Ecto neural progenitor cell (in vitro differentiated cells): ENCODE measurements around the gene RFX3.

ENCODE experiments used
- DNase-seq: peaks from one replicate; pipeline ENCODE4 v3.0.0-alpha.2; 2018; ENCODE audit warnings: low spot score

The RFX3 gene

DNA sequence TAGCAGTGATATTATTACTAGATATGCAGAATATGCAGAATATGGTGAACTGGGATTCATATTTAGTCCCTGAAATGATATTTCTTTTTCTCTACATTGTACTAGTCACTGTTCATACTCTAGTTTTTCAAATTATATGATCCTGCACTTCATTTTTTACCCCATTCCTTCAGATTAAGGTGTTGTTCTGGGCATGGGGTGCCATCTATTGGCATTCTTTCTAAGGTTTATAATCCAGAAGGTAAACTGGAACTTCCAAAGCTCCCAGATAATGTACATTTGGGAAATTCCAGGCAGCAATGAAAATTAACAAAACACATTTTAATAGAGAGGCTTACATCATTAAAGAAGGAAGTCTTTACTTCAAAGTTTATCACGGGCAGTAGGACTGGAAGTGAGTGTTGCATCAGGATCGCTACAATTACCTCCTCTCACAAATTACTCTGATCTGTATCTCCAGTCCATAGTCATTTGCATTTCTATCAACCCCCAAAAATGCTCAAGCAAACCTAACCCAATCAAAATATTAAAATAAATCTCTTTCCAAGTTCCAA, 12.5 kb downstream of the RFX3 start:
- no peak for DNase-seq

DNA sequence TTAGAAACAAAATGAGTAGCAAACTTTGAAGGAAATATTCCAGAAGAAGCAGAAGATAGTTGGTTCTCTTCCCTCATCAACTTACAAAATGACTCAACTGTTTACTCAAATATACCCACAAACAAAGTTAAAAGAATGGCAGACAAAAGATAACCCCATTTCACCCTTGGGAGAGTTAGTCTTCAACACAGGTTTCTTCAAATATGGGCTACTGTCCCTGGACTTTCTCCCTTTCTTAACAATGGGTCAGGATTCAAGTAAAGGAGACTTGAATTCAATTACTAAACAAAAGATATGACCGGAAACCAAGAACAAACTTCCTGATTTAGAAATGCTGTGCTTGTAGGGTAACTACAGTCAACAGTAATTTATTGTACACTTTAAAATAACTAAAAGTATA, 14.2 kb downstream of the RFX3 start:
- no peak for DNase-seq

DNA sequence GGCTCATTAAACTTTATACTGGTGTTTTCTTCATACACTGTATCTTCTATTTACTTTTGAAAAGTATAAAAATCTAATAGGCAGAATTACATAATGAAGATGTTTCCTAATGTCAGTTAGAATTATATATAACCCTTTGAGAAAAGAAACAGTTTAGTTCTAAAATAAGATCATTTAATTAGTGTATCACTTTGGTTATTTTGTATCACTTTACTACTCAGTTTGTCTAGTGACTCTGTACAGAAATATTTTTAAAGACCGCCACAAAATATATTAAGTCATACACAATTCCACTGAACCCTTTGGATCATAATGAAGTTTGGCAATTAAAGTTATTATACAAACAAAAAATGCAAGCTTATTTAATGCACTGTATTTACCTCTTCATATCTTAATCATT, 15.0 kb downstream of the RFX3 start:
- DNase-seq, result no peak

DNA sequence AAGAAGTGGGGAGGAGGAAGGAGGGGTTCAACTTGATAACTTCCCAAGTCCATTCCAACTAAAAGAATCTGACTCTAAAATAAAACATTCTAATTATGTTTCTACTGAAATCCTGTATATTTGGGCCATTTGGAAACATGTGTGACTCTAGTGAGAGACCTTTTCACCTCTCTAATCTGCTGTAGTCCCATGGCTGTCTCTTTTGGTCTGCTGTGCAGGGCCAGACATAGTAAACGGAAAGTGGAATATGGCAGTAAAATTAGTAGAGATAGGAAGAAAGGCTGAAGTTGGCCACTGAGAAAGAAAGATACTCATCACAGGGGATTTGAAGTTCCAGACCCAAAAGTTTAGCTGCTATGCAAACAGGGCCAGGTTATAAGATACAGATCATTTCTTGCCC, 15.9 kb downstream of the RFX3 start:
- no peak for DNase-seq

DNA sequence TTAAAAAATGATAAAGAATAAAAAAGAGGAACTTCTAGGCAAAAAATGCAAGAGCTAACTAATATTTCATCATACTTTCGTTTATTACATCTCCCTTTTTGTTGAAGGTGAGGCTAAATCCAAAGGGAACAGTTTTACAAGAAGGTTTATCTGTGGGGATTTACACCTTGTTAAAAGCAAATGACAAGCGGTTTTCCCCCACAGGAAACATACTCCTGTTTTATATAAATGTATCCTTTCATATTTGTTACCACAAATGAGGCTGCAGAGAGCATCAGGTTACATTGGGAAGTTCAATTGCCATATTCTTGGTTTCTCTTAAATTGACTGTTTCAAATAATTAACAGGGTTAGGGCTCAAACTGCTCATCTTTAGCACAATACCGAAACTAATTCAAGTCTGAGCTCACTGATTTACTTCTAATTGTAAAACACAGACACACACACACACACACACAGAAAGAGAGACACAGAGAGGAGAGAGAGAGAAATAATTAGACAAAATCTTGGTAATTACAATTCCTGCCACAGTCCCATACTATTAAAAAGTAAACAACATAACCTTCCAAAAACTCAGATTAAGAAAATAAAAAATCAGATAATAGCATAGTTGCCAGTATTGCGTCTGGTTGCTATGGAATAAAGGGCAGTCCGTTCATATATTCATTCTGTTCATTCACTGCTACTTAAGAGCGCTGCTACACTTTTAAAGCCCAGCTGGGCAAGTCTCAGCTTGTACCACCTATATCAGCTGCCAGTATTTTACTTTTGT, 17.1 kb downstream of the RFX3 start:
- DNase-seq, result no peak

DNA sequence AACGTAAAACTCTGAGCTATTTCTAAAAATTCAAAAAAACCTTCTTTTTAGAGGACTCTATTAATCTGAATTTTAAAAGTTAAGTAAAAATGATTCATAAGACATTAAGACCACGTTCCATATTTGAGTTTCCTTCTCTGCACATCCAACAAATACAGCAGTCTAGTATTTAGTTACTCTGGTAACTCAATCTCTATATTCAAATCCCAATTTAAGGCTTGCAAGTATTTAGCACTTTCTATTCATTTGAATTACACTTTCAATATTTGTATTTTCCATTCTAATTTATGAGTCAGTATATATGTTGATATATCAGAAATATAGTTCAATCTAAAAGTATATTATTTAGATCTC, 17.7 kb downstream of the RFX3 start:
- no peak for DNase-seq

DNA sequence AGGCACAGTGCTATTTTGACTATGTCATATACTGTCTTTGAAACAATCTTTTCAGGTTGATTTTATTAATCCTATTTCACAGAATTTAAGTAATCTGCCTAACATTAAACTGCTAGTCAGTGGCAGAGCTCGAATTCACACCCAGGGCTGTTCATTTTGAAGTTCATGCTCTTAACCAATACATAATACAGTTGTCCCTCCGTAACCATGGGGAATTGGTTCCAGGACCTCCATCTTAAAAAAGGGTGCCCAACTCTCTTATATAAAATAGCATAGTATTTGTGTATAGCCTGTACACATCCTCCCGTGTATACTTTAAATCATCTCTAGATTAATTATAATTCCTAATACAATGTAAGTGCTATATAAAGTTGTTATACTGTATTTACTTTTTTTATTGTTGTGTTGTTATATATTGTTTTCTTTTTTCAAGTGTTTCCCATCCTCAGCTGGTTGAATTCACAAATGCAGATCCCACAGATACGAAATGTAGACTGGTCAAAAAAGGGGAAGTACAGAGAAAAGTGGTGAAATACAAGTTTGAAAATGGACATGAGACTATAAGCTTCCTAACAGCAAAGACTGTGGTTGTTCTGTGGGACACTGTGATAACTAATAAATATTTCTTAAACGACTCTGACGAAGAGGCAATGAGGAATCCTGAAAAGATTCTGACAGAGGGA, 18.3 kb downstream of the RFX3 start:
- no peak for DNase-seq

DNA sequence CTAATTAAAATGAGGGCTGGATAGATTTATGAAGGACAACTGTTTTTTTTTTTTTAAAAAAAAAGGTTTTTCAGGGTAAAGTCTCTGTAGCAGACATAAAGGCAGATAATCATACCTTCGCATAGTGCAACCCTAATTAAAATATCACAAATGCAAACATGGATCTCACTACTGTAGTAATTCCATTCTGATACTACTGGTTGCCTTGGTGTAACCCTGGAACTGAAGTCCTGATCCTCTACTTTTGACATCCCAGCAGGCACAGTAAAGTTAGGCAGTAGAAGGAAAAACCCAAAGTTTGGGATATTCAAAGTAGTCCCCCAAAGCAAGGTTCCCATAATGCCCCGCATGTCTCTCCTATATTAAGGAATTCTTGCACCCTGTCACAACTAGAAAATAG, 19.6 kb downstream of the RFX3 start:
- no peak for DNase-seq

DNA sequence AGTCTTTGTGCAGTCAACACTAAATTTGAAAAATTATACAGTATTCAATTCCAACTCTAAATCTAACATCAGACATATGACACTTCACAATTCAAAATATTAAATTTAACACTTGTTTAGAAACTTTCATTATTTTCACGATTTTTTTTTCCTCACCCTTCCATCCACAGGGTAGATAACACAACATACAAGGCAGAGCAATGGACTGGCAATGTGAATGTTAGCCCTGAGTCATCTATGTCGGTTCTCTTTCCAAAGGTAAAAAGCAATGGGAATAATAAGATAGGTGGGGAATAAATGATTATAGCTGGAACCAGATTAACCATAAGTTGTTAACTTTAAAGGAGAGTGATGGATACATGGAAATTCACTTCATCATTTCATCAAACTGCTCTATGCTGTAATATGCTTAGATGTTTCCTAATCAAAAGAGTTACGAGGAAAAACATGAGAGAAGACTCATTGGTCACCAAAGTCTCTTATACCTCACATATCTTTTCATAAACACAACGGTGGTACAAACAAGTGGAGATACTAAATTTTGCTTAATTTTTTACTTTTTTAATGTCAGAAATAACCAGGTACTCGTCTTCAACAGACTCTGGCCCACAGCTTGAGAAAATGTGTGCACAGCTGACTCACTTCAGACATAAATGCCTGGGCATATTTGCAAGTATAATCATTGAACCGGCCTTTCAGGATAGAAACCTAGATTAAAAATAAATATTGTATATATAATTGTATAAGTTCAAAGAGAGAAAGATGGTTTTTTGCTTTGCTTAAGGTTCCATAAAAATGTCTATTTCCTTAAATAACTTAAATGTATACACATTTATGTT, 23.0 kb downstream of the RFX3 start:
- DNase-seq, result no peak

DNA sequence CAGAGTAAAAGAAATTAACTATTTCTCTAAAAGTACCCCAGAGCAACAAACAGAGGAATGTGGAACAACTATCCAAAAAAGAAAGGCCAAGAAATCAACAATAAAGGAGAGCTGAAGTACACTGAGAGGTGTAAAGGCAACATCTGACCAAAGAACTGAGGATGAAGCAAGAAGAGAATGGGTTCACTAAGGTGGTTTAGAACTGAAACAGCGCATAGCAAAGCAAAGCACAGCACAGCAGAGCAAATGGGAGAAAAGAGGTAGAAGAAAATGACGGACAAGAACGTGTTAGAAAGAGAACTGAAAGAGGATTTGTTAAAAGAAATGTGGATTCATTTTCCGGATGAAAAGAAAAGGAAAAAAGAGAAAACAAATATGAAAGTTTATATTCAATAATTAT, 25.8 kb downstream of the RFX3 start:
- no peak for DNase-seq

DNA sequence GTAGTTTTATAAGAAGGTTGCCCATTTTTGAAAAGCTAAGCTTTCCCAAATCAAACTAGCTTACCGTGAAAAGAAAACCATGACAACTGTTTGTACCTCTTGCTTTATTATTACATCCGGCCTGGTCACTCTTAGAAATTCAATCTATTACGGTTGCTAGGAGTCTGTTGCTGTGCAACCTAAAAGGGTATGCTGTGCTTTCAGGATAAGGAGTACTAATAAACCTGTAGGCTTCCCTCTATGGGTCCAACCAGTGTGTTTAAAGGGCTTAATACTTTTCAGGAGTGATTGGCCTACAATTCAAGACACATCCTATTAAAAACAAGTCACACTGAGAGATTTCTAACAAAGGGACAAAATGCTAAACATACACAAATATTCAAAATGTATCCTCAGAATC, 27.1 kb downstream of the RFX3 start:
- DNase-seq, result no peak

DNA sequence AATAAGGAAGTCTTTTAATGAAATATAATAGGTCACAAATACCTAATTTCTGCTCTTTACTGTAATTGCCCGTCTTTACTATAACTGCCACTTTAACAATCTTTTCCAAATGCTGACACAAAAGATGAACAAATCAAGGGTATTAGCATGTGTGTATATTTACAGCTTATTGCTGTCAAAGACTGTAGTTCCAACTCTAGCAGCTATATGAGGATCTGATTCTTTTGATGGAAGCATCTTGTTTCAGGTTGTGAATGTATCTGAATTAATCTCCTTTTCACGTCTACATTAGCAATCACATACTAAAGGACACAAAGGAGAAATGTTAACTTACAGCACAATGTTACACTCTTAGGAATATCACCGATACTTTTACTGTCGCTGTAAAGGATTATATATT, 27.9 kb downstream of the RFX3 start:
- no peak for DNase-seq

DNA sequence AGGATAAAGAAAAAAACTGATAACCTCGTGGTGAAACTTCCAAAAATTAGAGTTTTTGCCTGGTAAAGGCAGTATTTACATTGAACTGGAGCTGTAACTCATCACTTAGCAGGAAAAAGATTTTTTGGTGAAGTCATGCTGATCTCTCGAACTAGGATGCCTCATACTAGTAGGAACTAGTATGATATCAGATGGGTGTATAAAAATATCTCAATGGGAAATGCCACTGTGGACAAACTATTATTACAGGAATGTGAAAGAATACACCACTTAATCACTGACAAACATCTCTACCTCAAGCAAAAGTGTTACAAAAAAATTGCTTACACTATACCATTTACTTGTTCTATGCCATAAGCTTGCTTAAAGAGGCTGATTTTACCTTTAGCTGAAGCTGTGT, 28.4 kb downstream of the RFX3 start:
- DNase-seq, result no peak

DNA sequence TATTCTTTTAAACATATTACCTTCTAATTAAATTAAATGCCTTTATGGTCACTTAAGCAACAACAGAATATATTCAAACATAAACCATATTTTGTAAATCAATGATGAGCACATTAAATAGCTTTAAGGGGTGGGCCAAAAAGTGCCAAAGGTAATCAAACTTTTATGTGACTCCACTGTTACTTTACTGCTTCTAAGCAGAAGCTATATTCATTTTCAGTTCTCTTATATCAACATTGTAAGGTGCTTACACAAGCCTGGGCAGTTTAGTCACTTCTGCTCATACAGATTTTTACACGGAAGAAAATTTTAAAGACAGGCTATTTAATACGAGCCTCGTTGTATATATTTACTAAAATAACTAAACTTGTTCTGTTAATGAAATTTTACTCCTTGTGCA, 29.9 kb downstream of the RFX3 start:
- DNase-seq, result no peak

DNA sequence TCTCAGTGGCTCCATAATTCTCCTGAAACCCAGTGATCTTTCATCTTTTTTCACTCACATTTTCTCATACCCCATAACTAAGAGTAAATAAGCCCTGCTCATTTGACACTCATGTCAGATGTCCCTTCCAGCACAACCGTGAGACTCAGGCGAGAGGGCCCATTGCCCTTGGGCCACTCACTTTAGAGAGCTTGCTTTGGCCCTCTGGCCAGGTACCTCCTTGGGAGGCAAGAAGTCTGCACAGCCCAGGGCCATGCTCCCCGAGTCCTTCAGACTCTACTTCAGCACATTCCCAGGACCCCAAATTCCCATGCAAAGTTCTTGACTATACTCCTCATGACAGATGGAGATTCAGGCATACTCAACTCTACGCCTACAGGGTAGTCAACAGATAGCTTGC, 33.6 kb downstream of the RFX3 start:
- DNase-seq, result no peak

DNA sequence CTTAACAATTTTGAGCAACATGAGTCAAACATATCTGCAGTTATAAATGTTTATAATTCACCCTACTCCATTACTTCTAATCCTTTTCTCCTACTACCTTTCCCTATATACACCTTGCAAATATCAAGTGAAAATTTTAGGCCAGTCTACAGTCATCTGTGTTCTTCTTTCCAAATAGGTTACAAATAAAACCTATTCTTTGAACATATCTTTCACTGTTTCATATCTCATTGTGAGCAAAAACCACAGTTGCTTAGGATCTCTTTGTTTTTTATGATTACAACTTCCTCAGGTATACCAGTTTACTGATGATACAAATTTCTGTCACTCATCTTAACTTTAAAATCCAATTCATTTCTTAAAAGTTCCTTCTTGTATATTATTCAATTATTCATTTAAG, 34.4 kb downstream of the RFX3 start:
- DNase-seq, result no peak

DNA sequence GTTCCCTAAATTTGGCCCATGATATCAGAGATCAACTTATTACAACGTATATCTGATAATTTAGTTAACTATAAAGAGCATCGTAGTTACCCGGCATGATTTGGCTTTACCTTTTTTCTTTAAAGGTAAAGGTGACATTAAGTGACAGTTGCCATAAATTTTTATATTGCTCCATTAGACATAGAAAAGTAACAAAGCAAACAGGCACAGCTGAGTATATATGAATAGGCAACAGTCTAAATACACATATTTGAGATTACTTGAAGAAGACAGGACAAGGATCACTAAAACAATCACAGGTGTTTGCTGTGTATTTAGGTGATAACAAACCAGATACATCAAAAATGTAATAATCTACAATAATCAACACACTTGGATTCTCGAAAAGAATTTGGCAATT, 34.8 kb downstream of the RFX3 start:
- DNase-seq, result no peak

DNA sequence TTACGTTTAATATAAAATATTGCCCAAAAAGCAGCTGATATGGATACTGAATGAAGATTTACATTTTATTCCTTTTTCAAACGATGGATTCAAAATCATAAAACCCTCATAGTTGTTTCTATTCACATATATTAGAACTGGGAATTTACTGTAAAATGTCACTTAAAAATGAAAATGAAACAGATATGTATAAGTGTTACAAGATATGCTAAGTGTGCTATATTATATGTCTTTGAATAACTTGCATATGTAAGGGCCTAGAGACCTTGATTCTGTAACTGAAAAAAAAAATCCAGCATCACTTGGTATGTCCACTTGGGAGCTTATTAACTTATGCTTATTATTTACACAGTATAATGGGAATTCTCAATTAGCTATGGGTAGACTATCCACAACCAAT, 43.2 kb downstream of the RFX3 start:
- no peak for DNase-seq

DNA sequence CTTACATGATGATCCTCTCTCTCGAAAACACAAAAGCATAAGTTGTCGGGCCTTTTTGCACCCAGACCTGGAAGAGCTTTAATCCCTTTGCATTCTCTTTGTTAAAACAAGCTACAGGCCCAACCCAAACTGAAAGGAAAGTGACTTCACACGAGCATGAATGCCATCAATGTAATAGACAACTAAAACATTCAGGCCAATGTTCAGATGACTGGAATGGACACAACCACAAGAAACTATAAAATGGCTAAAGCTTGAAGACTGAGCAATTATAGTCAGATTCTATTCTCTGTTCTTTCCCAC, 45.5 kb downstream of the RFX3 start:
- DNase-seq, result no peak

DNA sequence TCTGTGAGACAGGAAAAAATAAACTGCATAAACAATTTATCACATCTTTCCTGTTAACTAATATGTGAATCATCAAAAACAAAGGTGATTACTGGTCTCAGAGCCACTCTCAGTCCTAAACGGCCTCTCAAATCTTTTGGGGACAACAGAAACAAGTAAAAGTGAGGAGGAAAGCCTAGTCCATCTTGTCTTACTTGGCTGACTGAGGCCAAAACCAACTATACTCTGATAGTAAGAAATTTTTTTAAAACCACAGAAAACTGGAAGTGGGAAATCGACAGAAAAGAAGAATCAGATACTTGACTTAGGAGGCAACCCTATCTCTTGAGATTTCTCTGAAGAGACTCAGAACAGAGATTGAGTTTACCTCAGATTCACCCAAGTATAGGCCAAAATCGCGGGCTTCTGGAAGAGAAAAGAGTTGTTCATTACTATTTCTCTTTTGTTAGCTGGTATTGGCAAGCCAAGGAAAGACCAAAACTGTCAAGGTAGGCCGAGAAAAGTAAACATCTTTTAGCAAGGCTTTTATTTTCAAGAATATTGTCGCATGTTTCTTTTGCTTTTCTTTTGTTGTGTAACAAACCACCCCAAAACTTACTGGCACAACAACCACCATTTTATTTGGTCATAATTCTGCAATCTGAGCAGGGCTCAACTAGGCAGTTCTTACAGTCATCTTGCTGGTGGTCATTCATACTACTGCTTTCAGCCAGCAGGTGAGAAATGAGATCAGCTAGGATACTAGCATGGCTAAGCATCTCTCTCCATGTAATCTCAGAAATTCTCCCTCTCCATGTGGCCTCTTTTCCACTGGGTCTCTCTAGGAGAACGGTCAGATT, 46.1 kb downstream of the RFX3 start:
- DNase-seq, result no peak

DNA sequence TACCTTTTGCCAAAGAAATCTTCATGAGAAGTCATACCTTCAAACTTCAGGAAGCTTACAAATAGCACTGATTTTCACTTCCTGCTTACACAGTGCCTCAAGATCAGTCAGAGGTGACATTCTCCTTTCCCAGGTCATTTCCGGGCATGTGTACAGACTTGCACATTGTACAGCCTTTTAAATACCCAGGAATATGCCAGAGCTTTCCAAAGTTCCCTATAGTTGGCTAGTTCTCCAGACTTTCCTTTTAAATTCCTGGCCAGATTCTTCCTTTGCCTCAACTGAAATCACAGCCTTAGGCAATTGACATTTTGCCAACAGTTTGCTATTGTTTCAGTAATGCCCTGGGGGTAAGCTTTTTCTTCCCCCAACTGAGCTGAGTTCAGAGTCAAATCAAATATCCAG, 47.2 kb downstream of the RFX3 start:
- no peak for DNase-seq

DNA sequence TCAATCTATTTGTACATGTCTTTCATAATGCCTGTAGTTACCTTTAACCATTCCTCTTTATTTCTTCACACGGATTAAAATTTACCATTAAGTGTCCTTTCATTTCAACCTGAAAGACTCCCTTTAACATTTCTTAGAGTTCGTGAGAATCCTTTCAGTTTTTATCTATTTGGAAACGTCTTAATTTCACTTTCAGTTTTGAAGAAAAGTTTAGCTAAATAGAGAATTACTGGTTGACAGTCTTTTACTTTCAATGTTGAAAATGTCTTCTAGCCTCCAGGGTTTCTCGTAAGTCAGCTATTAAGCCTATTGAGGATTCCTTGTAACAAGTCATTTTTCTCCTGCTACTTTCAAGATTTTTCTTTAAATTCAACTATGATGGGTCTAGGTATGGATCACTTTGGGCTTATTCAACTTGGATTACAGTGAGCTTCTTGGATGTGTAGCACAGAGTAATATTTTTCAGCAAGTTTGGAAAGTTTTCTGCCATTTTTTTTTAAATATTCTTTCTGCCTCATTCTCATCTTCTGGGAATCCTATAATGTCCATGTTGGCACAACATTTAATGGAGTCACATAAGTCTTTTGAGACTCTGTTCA, 48.5 kb downstream of the RFX3 start:
- DNase-seq, result no peak
